ENCODE results near the gene KRTAP1-4.
"Not testable (repeated sequence)": the region's sequence is repeated elsewhere in the genome, so short reads cannot be mapped to it uniquely, and the experiment has no call there.

The KRTAP1-4 gene

GRCh38 chr17:41065829-41066624 is 36.0 kb upstream of the KRTAP1-4 start, which contains the start of gene KRTAP2-4:
Gene KRTAP2-4, minus strand, starts transcription at chr17:41065879. Its CDS starts 34 bp downstream, at chr17:41065845.
- H3K79me2 ChIP-seq (ENCODE audit: insufficient read depth, low read length): no peaks in the 10 kb centered on the region
- H3K36me3 ChIP-seq (ENCODE audit: insufficient read depth, low read length): no peaks in the 10 kb centered on the region
- no peak within 1 kb of the TSS for H3K4me2 ChIP-seq (ENCODE audit: low read length)
- H3F3A ChIP-seq (ENCODE audit: insufficient read depth, low read length): no peaks in the 10 kb centered on the region
- no peaks in the 10 kb centered on the region for H3K9me3 ChIP-seq (ENCODE audit: low read length)
- H3K27me3 ChIP-seq (ENCODE audit: insufficient read depth, low read length): no peaks in the 10 kb centered on the region
- H3K9ac ChIP-seq (ENCODE audit: low read length): no peak within 1 kb of the TSS
- no peaks in the 10 kb centered on the region for H3K9me2 ChIP-seq (ENCODE audit: low read depth, low read length)
- no peaks in the 10 kb centered on the region for H4K20me1 ChIP-seq (ENCODE audit: insufficient read depth, low read length)
- H3K4me1 ChIP-seq (ENCODE audit: insufficient read depth, low read length, severe bottlenecking): no peaks in the 10 kb centered on the region
- H2AFZ ChIP-seq (ENCODE audit: low read length): no peak within 1 kb of the TSS
- H3K27ac ChIP-seq (ENCODE audit: low read depth, low read length, poor library complexity, severe bottlenecking): no peak within 1 kb of the TSS
- no peak within 1 kb of the TSS for H3K4me3 ChIP-seq (ENCODE audit: low read depth, low read length, poor library complexity, severe bottlenecking)
- no peak for TF ChIP-seq CTCF (IDR thresholded peaks at IDR 0.05; ENCODE audit: low read length)

GRCh38 chr17:41065016-41065689 is 35.2 kb upstream of the KRTAP1-4 start:
- H3K27me3 ChIP-seq (ENCODE audit: insufficient read depth, low read length); H3K9me3 ChIP-seq (ENCODE audit: low read length); H3K9ac ChIP-seq (ENCODE audit: low read length); H3K79me2 ChIP-seq (ENCODE audit: insufficient read depth, low read length); H3K4me3 ChIP-seq (ENCODE audit: low read depth, low read length, poor library complexity, severe bottlenecking); H3K4me2 ChIP-seq (ENCODE audit: low read length); H3K9me2 ChIP-seq (ENCODE audit: low read depth, low read length); H3K27ac ChIP-seq (ENCODE audit: low read depth, low read length, poor library complexity, severe bottlenecking); H2AFZ ChIP-seq (ENCODE audit: low read length); H4K20me1 ChIP-seq (ENCODE audit: insufficient read depth, low read length); H3F3A ChIP-seq (ENCODE audit: insufficient read depth, low read length); H3K36me3 ChIP-seq (ENCODE audit: insufficient read depth, low read length); H3K4me1 ChIP-seq (ENCODE audit: insufficient read depth, low read length, severe bottlenecking): not testable (repeated sequence)

- no peaks in the 10 kb centered on the region for H3K79me2 ChIP-seq (ENCODE audit: insufficient read depth, low read length)
- H4K20me1 ChIP-seq (ENCODE audit: insufficient read depth, low read length): no peaks in the 10 kb centered on the region
- H3K36me3 ChIP-seq (ENCODE audit: insufficient read depth, low read length): no peaks in the 10 kb centered on the region
- H3K27me3 ChIP-seq (ENCODE audit: insufficient read depth, low read length): no peaks in the 10 kb centered on the region
- no peaks in the 10 kb centered on the region for H3K9me3 ChIP-seq (ENCODE audit: low read length)
- H3K4me3 ChIP-seq (ENCODE audit: low read depth, low read length, poor library complexity, severe bottlenecking): no peak overlapping the region
- H3K27ac ChIP-seq (ENCODE audit: low read depth, low read length, poor library complexity, severe bottlenecking): no peak overlapping the region
- no peak overlapping the region for H3K9ac ChIP-seq (ENCODE audit: low read length)
- H3F3A ChIP-seq (ENCODE audit: insufficient read depth, low read length): no peaks in the 10 kb centered on the region
- H2AFZ ChIP-seq (ENCODE audit: low read length): no peak overlapping the region
- H3K4me1 ChIP-seq (ENCODE audit: insufficient read depth, low read length, severe bottlenecking): no peaks in the 10 kb centered on the region
- TF ChIP-seq CTCF (IDR thresholded peaks at IDR 0.05; ENCODE audit: low read length): no peak
- H3K4me2 ChIP-seq (ENCODE audit: low read length): no peak overlapping the region
- no peaks in the 10 kb centered on the region for H3K9me2 ChIP-seq (ENCODE audit: low read depth, low read length)
Measured at GRCh38 chr17:41064301-41064700, 34.3 kb upstream of the KRTAP1-4 start.

- Histone ChIP-seq H3K9ac (ENCODE audit: low read length) (no peak overlapping the region), H3K79me2 (ENCODE audit: insufficient read depth, low read length) (no peaks in the 10 kb centered on the region), H3K27me3 (ENCODE audit: insufficient read depth, low read length) (no peaks in the 10 kb centered on the region), H3F3A (ENCODE audit: insufficient read depth, low read length) (no peaks in the 10 kb centered on the region), H3K27ac (ENCODE audit: low read depth, low read length, poor library complexity, severe bottlenecking) (no peak overlapping the region), H2AFZ (ENCODE audit: low read length) (no peak overlapping the region), H3K9me2 (ENCODE audit: low read depth, low read length) (no peaks in the 10 kb centered on the region), H3K9me3 (ENCODE audit: low read length) (no peaks in the 10 kb centered on the region), H4K20me1 (ENCODE audit: insufficient read depth, low read length) (no peaks in the 10 kb centered on the region), H3K4me2 (ENCODE audit: low read length) (no peak overlapping the region), H3K36me3 (ENCODE audit: insufficient read depth, low read length) (no peaks in the 10 kb centered on the region), H3K4me3 (ENCODE audit: low read depth, low read length, poor library complexity, severe bottlenecking) (no peak overlapping the region), H3K4me1 (ENCODE audit: insufficient read depth, low read length, severe bottlenecking) (no peaks in the 10 kb centered on the region)
- no peak for TF ChIP-seq EZH2 (IDR thresholded peaks at IDR 0.05; ENCODE audit: borderline replicate concordance, low read length)
- no peak for TF ChIP-seq CTCF (IDR thresholded peaks at IDR 0.05; ENCODE audit: low read length)
Measured at GRCh38 chr17:41063449-41063848, 33.5 kb upstream of the KRTAP1-4 start.
